GM23338 (cell line): Measurements from ENCODE around the gene RGMB. TPM values are rescaled to one million over a fixed set of nuclear protein-coding genes. Genes with fewer than 3 reads are reported as not detected.

Source experiments
- ATAC-seq: fragments of 200-7000 bp; cut with Tn5 transposase; 3 replicates; pipeline ENCODE4 v1.9.1; 2020
- DNase-seq: peaks from one replicate; pipeline ENCODE4 v3.0.0-alpha.2; 2015; ENCODE audit warnings: low spot score
- H2AFZ ChIP-seq: fragments of 200-600 bp; sonication (generic); 2 replicates; pipeline ENCODE4 v1.8.0; 2016; ENCODE audit warnings: antibody characterized with exemption, mild to moderate bottlenecking, moderate library complexity
- H3F3A ChIP-seq: fragments of 200-600 bp; sonication (generic); replicated peaks from 2 replicates; pipeline ENCODE4 v1.8.0; 2017; ENCODE audit warnings: antibody characterized with exemption, mixed run types, low read depth
- H3K27ac ChIP-seq: fragments of 200-600 bp; sonication (generic); 2 replicates; pipeline ENCODE4 v1.6.1; 2016; ENCODE audit warnings: low read depth
- H3K27me3 ChIP-seq: fragments of 200-600 bp; sonication (generic); 2 replicates; pipeline ENCODE4 v1.8.0; 2016; ENCODE audit warnings: mild to moderate bottlenecking, mixed run types, moderate library complexity; ENCODE audit not compliant: insufficient read depth
- H3K36me3 ChIP-seq: fragments of 200-600 bp; sonication (generic); 2 replicates; pipeline ENCODE4 v1.8.0; 2016; ENCODE audit warnings: mild to moderate bottlenecking; ENCODE audit not compliant: insufficient read depth
- H3K4me1 ChIP-seq: fragments of 200-600 bp; sonication (generic); 2 replicates; pipeline ENCODE4 v1.8.0; 2016; ENCODE audit warnings: mild to moderate bottlenecking, moderate library complexity; ENCODE audit not compliant: insufficient read depth
- H3K4me2 ChIP-seq: fragments of 200-600 bp; sonication (generic); 2 replicates; pipeline ENCODE4 v1.7.1; 2017; ENCODE audit warnings: mixed run types
- H3K4me3 ChIP-seq: fragments of 200-600 bp; sonication (generic); 2 replicates; pipeline ENCODE4 v1.6.1; 2016; ENCODE audit warnings: mixed run types
- H3K79me2 ChIP-seq: fragments of 200-600 bp; sonication (generic); replicated peaks from 2 replicates; pipeline ENCODE4 v1.8.0; 2017; ENCODE audit warnings: mild to moderate bottlenecking; ENCODE audit not compliant: insufficient read depth
- H3K9me2 ChIP-seq: fragments of 200-600 bp; sonication (generic); 2 replicates; pipeline ENCODE4 v1.8.0; 2017; ENCODE audit not compliant: insufficient read depth
- H4K20me1 ChIP-seq: fragments of 200-600 bp; sonication (generic); replicated peaks from 2 replicates; pipeline ENCODE4 v1.8.0; 2017; ENCODE audit warnings: mild to moderate bottlenecking; ENCODE audit not compliant: insufficient read depth
- H3K27ac Mint-ChIP-seq: 2 replicates; pipeline ENCODE4 v1.8.0; 2020; ENCODE audit warnings: inconsistent platforms, mild to moderate bottlenecking, moderate library complexity, mixed read lengths
- H3K27me3 Mint-ChIP-seq: 3 replicates; pipeline ENCODE4 v1.8.0; 2022; ENCODE audit warnings: low read depth, mild to moderate bottlenecking, moderate library complexity, mixed read lengths, inconsistent platforms; ENCODE audit not compliant: insufficient read depth, poor library complexity
- H3K36me3 Mint-ChIP-seq: 3 replicates; pipeline ENCODE4 v1.8.0; 2021; ENCODE audit warnings: low read depth, mild to moderate bottlenecking, inconsistent platforms, moderate library complexity, mixed read lengths
- H3K4me1 Mint-ChIP-seq: 3 replicates; pipeline ENCODE4 v1.8.0; 2020; ENCODE audit warnings: mild to moderate bottlenecking, inconsistent platforms, mixed read lengths
- H3K4me3 Mint-ChIP-seq: 3 replicates; pipeline ENCODE4 v1.8.0; 2021; ENCODE audit warnings: moderate library complexity, mild to moderate bottlenecking, inconsistent platforms, mixed read lengths
- H3K9me3 Mint-ChIP-seq: 3 replicates; pipeline ENCODE4 v1.8.0; 2020; ENCODE audit warnings: moderate library complexity, mild to moderate bottlenecking, inconsistent platforms, mixed read lengths
- JUNB ChIP-seq: IDR thresholded peaks from one replicate; pipeline ENCODE4 v1.6.1; 2016; ENCODE audit warnings: antibody characterized with exemption; ENCODE audit not compliant: unreplicated experiment
- NANOG ChIP-seq: IDR thresholded peaks from 2 replicates; pipeline ENCODE4 v1.6.1; 2016; ENCODE audit warnings: antibody characterized with exemption, borderline replicate concordance
- POLR2AphosphoS5 ChIP-seq: IDR thresholded peaks from 2 replicates; pipeline ENCODE4 v1.6.1; 2016; ENCODE audit warnings: antibody characterized with exemption, low read depth
- STAT1 ChIP-seq: IDR thresholded peaks from one replicate; pipeline ENCODE4 v1.6.1; 2016; ENCODE audit warnings: antibody characterized with exemption; ENCODE audit not compliant: unreplicated experiment
- polyA plus RNA-seq: library from polyadenylated mRNA; unstranded; fragments of >200 nt; fragmentation: Nextera tagmentation; extraction: Ambion mirVana; gene quantifications from 2 replicates; pipeline ENCODE4 v1.2.1, GENCODE V29; 2016
- total RNA-seq: library from RNA; depleted of rRNA; stranded (reverse); fragments of >200 nt; shearing (Covaris generic); gene quantifications from 2 replicates; pipeline ENCODE4 v1.2.3, GENCODE V29; 2014
- TF ChIP-seq, protein P1 (sequence below), 2 experiments: fragments of 200-600 bp in 1 of 2; sonication (generic) in 1 of 2; conservative IDR thresholded peaks; 2 replicates each; pipeline versions ENCODE4 v1.5.1 to v1.6.1; 2016 to 2017; ENCODE audit warnings: antibody characterized with exemption in 2 of 2, low read depth in 2 of 2, mild to moderate bottlenecking in 2 of 2, moderate library complexity in 1 of 2
- TF ChIP-seq, protein P2 (sequence below): IDR thresholded peaks from one replicate; pipeline ENCODE4 v1.6.1; 2018; ENCODE audit warnings: antibody characterized with exemption; ENCODE audit not compliant: unreplicated experiment
- TF ChIP-seq, protein P3 (sequence below): IDR thresholded peaks from 2 replicates; pipeline ENCODE4 v1.6.1; 2016; ENCODE audit warnings: antibody characterized with exemption
- TF ChIP-seq, protein P4 (sequence below): fragments of 250-450 bp; sonication (Bioruptor Pico); IDR thresholded peaks from 2 replicates; pipeline ENCODE4 v1.5.0; 2020; ENCODE audit warnings: mild to moderate bottlenecking, moderate library complexity

Gene RGMB
- total and polyA plus RNA-seq, 2 experiments from 2014 or later, result 21.7 to 34.3 TPM

DNA sequence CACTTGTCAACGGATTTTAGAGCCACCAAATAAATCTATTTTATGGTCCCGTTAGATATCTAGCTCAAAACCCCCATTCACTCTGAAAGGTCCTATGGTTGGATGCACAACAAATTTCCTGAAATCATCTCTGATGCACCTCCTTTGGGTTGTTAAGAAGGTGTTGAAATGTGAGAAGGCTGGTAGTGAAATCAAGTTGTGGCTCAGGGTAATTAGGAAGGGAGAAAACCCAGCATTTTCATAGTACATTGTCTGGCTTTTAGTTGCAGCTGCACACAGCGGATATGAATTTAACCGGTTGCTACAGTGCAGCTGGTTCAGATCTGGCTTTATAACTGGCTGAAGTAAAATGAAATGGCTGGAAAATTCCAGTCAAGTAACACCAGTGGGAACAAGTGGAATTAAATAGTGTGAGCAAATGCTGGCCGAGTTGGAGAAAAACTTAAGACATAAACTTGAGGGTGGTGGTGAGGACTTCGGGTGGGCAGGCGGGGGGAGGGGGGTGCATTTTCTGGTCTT is 17.6 kb downstream of the RGMB start:
- Mint-ChIP-seq H3K27ac (peak overlapping the region; percentile 85), H3K4me3 (no peak overlapping the region), H3K27me3 (no peaks in the 10 kb centered on the region), H3K36me3 (peaks cover 19% of the 10 kb centered on the region), H3K4me1 (peaks cover 54% of the 10 kb centered on the region), H3K9me3 (no peaks in the 10 kb centered on the region)
- no peaks in the 10 kb centered on the region; the same call in none of the 2 replicates for H4K20me1 ChIP-seq
- H3K36me3 ChIP-seq, result no peaks in the 10 kb centered on the region; the same call in 1 of the 2 replicates
- TF ChIP-seq, protein P1, sequence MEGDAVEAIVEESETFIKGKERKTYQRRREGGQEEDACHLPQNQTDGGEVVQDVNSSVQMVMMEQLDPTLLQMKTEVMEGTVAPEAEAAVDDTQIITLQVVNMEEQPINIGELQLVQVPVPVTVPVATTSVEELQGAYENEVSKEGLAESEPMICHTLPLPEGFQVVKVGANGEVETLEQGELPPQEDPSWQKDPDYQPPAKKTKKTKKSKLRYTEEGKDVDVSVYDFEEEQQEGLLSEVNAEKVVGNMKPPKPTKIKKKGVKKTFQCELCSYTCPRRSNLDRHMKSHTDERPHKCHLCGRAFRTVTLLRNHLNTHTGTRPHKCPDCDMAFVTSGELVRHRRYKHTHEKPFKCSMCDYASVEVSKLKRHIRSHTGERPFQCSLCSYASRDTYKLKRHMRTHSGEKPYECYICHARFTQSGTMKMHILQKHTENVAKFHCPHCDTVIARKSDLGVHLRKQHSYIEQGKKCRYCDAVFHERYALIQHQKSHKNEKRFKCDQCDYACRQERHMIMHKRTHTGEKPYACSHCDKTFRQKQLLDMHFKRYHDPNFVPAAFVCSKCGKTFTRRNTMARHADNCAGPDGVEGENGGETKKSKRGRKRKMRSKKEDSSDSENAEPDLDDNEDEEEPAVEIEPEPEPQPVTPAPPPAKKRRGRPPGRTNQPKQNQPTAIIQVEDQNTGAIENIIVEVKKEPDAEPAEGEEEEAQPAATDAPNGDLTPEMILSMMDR (conservative IDR thresholded peaks at IDR 0.05; ENCODE audit: low read depth in 2 of 2), result no peak
- TF ChIP-seq, protein P2, sequence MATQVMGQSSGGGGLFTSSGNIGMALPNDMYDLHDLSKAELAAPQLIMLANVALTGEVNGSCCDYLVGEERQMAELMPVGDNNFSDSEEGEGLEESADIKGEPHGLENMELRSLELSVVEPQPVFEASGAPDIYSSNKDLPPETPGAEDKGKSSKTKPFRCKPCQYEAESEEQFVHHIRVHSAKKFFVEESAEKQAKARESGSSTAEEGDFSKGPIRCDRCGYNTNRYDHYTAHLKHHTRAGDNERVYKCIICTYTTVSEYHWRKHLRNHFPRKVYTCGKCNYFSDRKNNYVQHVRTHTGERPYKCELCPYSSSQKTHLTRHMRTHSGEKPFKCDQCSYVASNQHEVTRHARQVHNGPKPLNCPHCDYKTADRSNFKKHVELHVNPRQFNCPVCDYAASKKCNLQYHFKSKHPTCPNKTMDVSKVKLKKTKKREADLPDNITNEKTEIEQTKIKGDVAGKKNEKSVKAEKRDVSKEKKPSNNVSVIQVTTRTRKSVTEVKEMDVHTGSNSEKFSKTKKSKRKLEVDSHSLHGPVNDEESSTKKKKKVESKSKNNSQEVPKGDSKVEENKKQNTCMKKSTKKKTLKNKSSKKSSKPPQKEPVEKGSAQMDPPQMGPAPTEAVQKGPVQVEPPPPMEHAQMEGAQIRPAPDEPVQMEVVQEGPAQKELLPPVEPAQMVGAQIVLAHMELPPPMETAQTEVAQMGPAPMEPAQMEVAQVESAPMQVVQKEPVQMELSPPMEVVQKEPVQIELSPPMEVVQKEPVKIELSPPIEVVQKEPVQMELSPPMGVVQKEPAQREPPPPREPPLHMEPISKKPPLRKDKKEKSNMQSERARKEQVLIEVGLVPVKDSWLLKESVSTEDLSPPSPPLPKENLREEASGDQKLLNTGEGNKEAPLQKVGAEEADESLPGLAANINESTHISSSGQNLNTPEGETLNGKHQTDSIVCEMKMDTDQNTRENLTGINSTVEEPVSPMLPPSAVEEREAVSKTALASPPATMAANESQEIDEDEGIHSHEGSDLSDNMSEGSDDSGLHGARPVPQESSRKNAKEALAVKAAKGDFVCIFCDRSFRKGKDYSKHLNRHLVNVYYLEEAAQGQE, result no peak
- TF ChIP-seq, protein P3, sequence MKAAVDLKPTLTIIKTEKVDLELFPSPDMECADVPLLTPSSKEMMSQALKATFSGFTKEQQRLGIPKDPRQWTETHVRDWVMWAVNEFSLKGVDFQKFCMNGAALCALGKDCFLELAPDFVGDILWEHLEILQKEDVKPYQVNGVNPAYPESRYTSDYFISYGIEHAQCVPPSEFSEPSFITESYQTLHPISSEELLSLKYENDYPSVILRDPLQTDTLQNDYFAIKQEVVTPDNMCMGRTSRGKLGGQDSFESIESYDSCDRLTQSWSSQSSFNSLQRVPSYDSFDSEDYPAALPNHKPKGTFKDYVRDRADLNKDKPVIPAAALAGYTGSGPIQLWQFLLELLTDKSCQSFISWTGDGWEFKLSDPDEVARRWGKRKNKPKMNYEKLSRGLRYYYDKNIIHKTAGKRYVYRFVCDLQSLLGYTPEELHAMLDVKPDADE, result no peak
- TF ChIP-seq NANOG, result no peak
- TF ChIP-seq, protein P4, sequence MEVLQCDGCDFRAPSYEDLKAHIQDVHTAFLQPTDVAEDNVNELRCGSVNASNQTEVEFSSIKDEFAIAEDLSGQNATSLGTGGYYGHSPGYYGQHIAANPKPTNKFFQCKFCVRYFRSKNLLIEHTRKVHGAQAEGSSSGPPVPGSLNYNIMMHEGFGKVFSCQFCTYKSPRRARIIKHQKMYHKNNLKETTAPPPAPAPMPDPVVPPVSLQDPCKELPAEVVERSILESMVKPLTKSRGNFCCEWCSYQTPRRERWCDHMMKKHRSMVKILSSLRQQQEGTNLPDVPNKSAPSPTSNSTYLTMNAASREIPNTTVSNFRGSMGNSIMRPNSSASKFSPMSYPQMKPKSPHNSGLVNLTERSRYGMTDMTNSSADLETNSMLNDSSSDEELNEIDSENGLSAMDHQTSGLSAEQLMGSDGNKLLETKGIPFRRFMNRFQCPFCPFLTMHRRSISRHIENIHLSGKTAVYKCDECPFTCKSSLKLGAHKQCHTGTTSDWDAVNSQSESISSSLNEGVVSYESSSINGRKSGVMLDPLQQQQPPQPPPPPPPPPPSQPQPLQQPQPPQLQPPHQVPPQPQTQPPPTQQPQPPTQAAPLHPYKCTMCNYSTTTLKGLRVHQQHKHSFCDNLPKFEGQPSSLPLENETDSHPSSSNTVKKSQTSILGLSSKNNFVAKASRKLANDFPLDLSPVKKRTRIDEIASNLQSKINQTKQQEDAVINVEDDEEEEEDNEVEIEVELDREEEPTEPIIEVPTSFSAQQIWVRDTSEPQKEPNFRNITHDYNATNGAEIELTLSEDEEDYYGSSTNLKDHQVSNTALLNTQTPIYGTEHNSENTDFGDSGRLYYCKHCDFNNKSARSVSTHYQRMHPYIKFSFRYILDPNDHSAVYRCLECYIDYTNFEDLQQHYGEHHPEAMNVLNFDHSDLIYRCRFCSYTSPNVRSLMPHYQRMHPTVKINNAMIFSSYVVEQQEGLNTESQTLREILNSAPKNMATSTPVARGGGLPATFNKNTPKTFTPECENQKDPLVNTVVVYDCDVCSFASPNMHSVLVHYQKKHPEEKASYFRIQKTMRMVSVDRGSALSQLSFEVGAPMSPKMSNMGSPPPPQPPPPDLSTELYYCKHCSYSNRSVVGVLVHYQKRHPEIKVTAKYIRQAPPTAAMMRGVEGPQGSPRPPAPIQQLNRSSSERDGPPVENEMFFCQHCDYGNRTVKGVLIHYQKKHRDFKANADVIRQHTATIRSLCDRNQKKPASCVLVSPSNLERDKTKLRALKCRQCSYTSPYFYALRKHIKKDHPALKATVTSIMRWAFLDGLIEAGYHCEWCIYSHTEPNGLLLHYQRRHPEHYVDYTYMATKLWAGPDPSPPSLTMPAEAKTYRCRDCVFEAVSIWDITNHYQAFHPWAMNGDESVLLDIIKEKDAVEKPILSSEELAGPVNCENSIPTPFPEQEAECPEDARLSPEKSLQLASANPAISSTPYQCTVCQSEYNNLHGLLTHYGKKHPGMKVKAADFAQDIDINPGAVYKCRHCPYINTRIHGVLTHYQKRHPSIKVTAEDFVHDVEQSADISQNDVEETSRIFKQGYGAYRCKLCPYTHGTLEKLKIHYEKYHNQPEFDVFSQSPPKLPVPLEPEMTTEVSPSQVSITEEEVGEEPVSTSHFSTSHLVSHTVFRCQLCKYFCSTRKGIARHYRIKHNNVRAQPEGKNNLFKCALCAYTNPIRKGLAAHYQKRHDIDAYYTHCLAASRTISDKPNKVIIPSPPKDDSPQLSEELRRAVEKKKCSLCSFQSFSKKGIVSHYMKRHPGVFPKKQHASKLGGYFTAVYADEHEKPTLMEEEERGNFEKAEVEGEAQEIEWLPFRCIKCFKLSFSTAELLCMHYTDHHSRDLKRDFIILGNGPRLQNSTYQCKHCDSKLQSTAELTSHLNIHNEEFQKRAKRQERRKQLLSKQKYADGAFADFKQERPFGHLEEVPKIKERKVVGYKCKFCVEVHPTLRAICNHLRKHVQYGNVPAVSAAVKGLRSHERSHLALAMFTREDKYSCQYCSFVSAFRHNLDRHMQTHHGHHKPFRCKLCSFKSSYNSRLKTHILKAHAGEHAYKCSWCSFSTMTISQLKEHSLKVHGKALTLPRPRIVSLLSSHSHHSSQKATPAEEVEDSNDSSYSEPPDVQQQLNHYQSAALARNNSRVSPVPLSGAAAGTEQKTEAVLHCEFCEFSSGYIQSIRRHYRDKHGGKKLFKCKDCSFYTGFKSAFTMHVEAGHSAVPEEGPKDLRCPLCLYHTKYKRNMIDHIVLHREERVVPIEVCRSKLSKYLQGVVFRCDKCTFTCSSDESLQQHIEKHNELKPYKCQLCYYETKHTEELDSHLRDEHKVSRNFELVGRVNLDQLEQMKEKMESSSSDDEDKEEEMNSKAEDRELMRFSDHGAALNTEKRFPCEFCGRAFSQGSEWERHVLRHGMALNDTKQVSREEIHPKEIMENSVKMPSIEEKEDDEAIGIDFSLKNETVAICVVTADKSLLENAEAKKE (CRISPR knock-in tag), result no peak
- TF ChIP-seq STAT1, result no peak
- TF ChIP-seq POLR2AphosphoS5, result no peak
- no peak for TF ChIP-seq JUNB
- ATAC-seq (no peak), DNase-seq (no peak)
- H2AFZ ChIP-seq, result no peak overlapping the region
- no peaks in the 10 kb centered on the region for H3F3A ChIP-seq
- H3K4me3 ChIP-seq, result no peak overlapping the region
- no peaks in the 10 kb centered on the region for H3K9me2 ChIP-seq
- no peaks in the 10 kb centered on the region for H3K27me3 ChIP-seq
- peaks cover 66% of the 10 kb centered on the region for H3K79me2 ChIP-seq
- no peak overlapping the region for H3K27ac ChIP-seq
- H3K4me2 ChIP-seq, result peak overlapping the region; percentile 39
- peaks cover 49% of the 10 kb centered on the region for H3K4me1 ChIP-seq
